ENCODE data around the gene EVC2. TPM values are rescaled to one million over a fixed set of nuclear protein-coding genes. Genes with fewer than 3 reads are reported as not detected.

EVC2 gene
- total RNA-seq, 1 experiment from 2014 or later: 7.8 TPM

DNA sequence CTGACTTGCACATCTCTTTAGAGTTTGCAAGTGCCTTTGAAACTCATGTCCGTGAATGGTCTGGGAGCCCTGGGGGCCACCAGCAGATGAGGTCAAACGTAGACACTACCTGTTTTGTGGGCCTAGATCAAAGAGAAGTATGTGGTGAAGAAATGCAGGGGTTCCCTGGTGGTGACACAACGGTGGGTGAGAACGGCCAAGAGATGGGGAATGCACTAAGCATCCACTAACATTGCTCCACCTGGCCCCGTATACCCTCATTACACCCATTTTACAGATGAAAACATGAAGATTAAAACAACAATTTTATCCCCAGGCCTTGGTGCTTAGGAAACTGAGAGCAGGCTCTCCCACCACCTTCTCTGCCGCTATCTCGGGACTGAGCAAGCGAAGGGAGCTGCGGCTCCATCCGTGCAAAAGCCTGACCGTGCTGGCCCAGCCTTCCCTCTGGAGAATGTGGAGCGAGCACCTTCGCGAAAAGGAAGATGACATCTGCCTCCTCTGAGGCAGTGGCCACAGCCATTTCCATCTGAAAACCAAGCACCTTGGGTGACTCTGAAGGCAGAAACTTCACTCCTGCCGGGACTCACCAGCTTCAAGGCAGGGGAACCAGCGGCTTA lies 91.9 kb downstream of the EVC2 start:
- TF ChIP-seq, protein P1, sequence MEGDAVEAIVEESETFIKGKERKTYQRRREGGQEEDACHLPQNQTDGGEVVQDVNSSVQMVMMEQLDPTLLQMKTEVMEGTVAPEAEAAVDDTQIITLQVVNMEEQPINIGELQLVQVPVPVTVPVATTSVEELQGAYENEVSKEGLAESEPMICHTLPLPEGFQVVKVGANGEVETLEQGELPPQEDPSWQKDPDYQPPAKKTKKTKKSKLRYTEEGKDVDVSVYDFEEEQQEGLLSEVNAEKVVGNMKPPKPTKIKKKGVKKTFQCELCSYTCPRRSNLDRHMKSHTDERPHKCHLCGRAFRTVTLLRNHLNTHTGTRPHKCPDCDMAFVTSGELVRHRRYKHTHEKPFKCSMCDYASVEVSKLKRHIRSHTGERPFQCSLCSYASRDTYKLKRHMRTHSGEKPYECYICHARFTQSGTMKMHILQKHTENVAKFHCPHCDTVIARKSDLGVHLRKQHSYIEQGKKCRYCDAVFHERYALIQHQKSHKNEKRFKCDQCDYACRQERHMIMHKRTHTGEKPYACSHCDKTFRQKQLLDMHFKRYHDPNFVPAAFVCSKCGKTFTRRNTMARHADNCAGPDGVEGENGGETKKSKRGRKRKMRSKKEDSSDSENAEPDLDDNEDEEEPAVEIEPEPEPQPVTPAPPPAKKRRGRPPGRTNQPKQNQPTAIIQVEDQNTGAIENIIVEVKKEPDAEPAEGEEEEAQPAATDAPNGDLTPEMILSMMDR (conservative IDR thresholded peaks at IDR 0.05): no peak
- H2BK120ac ChIP-seq (ENCODE audit: low read depth, low read length, poor library complexity, severe bottlenecking): no peak overlapping the region
- H3K9me3 ChIP-seq (ENCODE audit: control insufficient read depth, low read depth, low read length): no peaks in the 10 kb centered on the region
- H2BK20ac ChIP-seq (ENCODE audit: low read depth, low read length, poor library complexity, severe bottlenecking): no peak overlapping the region
- no peak for DNase-seq
- H4K8ac ChIP-seq (replicated peaks; ENCODE audit: insufficient read length, low read depth, low read length): no peak overlapping the region
- peaks cover 11 to 14% of the 10 kb centered on the region in 2 experiments for H3K4me1 Mint-ChIP-seq
- H3K23me2 ChIP-seq (ENCODE audit: insufficient read length, low read depth, low read length, poor library complexity, severe bottlenecking): no peaks in the 10 kb centered on the region
- no peak overlapping the region for H2BK15ac ChIP-seq (ENCODE audit: low read depth, low read length)
- no peak overlapping the region for H3K4me2 ChIP-seq (ENCODE audit: insufficient read depth, insufficient read length, low read length)
- no peaks in the 10 kb centered on the region for H3K79me2 ChIP-seq (ENCODE audit: insufficient read depth, low read length)
- no peak overlapping the region for H3K56ac ChIP-seq (ENCODE audit: insufficient read length, low read depth, low read length)
- no peak overlapping the region for H2BK12ac ChIP-seq (ENCODE audit: insufficient read length, low read depth, low read length)
- H3K27ac Mint-ChIP-seq: no peak overlapping the region
- no peaks in the 10 kb centered on the region for H3K27me3 Mint-ChIP-seq (ENCODE audit: low read depth)
- WGBS (ENCODE audit: extremely low coverage, insufficient read length, low lambda C conversion rate): no CpG with 5 or more reads among the region's 16 CpGs
- H2AK5ac ChIP-seq (ENCODE audit: insufficient read length, low read length): no peak overlapping the region
- no peak overlapping the region for H3K9ac ChIP-seq (ENCODE audit: extremely low read depth, insufficient read length, low read length)
- no peaks in the 10 kb centered on the region for H4K20me1 ChIP-seq (ENCODE audit: control insufficient read depth, insufficient read depth, insufficient read length)
- H3K36me3 Mint-ChIP-seq (ENCODE audit: insufficient read depth in 1 of 3, low read depth in 3 of 3): peaks cover 10 to 52% (median 40%) of the 10 kb centered on the region in 3 experiments
- no peaks in the 10 kb centered on the region for H3K27me3 ChIP-seq (ENCODE audit: insufficient read depth, low read length)
- H3K27ac ChIP-seq (ENCODE audit: insufficient read length, low read depth, low read length): no peak overlapping the region
- no peak overlapping the region for H3K4ac ChIP-seq (ENCODE audit: low read depth, low read length)
- H2AFZ ChIP-seq (ENCODE audit: low read length): no peak overlapping the region
- no peak overlapping the region for H3K14ac ChIP-seq (ENCODE audit: insufficient read depth, low read length)
- H3K4me1 ChIP-seq (ENCODE audit: insufficient read depth, low read length): no peaks in the 10 kb centered on the region
- no peaks in the 10 kb centered on the region for H3K9me3 Mint-ChIP-seq
- no peak overlapping the region for H3T11ph ChIP-seq (ENCODE audit: low read length)
- no peak overlapping the region for H2BK5ac ChIP-seq (ENCODE audit: insufficient read length, low read length)
- no peak overlapping the region for H3K18ac ChIP-seq (ENCODE audit: insufficient read length, low read depth, low read length)
- no peak overlapping the region for H3K23ac ChIP-seq (ENCODE audit: insufficient read length, low read depth, low read length)
- no peak overlapping the region for H4K91ac ChIP-seq (ENCODE audit: insufficient read length, low read depth, low read length)
- H3K4me3 Mint-ChIP-seq: no peak overlapping the region; a peak in 1 of 5 replicates
- H4K5ac ChIP-seq (ENCODE audit: insufficient read length, low read depth, low read length): no peak overlapping the region
- no peaks in the 10 kb centered on the region for H3K79me1 ChIP-seq (ENCODE audit: insufficient read depth, low read depth, low read length, poor library complexity, severe bottlenecking)
